ENCODE results near the gene PTPRC. TPM values are rescaled to one million over a fixed set of nuclear protein-coding genes. Genes with fewer than 3 reads are reported as not detected.

Gene PTPRC
- total RNA-seq, 1 donor from 2014 or later, result 4.5 TPM

Other genes with a start within 250 kb of the PTPRC start
- not detected for gene ATP6V1G3, start 98.4 kb upstream of the PTPRC start, total RNA-seq

Measured in occipital lobe (tissue), 1 donor.